DMS153 (cell line): Measurements from ENCODE around the gene KIF3A.
A peak's percentile ranks its signal among the peaks of the same experiment; 100 is the strongest.

Experiments used
- DNase-seq: peaks from one replicate; lab custom pipeline; 2025; lab: John Stamatoyannopoulos, UW

KIF3A gene

DNA sequence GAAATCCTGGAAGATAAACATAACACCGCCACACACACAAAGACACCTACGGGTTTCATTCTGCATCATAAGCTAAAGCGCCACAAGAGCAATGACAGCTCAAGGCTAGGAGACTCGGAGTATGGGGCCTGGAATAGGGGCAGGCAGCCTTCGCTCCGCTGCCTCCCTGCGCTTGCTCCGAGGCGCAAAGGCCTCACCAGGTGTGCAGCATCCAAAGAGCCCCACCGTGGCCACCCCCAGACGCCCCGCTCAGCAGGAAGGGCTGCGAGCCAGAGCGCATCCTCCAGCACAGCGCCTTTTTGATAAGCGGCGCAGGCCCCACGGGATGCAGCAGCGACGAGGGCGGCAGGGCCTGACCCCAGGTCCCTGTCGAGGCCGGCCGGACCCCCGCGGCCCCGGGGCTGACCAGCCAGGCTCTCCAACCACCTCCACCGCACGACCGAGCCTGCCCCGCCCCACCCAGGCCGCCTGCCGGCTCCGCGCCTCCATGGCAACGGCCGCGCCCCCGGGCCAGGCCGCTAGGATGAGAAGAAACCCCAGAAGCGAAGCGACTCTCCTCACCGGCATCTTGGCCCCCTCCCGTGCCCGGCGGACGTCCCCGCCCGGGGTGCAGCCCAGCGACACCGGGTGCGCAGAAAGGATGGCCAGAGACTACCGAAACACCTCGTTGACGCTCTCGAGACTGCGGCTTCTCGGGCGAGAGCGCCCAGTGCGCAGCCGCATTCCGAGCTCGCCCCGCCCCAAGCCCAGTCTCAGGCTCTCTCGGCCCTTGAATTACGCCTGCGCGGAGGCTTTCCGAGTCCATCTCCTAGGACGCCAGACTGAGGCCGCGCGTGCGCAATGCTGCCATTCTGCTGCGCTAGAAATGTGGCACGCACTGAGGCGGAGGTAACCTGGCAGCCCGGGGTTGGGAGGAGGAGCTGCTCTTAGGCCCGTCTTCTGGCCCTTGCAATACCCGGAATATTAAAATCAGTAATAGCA, at the start of gene KIF3A:
TSS of gene KIF3A (minus strand) at position 694 of the 981 bp plus-strand sequence. CDS start at position 567, 127 bp downstream.
- DNase-seq, result peak; percentile 80

DNA sequence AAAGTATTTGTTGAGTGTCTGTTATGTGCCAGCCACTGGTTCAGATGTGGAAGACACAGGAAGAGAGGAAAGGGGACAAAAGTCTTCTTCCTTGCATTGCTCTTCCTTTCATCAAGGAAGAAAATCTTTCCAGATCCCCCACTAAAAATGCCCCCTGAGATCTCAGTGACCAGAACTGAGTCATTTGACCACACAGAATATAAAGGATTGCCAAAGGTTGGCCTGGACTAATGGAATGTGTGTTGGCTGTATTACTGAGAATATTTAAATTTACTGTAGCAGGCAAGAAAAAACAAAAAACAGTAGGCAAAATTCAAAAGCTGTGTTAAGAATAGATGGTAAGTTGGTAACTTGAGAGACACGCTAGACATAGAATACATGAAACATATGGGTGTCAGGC, 49.7 kb upstream of the KIF3A start:
- DNase-seq, result no peak

DNA sequence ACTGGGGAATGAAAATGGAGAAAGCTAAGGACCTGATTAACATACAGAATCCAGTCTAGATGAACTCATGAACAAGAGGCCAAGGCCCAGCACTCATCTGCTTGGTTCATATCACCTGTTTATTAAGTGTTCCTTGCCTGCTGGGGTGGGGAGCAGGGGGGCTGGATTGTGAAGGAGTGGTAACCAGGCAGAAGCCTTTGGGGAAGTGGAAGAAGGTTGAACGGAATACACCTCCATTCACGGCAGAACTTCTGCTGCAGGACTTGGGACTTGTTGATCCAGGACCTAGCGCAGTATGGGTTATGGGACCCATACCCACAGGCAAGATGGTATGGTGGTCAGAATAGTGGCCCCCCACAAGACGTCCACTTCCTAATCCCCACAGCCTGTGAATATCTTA, 48.5 kb upstream of the KIF3A start:
- no peak for DNase-seq

DNA sequence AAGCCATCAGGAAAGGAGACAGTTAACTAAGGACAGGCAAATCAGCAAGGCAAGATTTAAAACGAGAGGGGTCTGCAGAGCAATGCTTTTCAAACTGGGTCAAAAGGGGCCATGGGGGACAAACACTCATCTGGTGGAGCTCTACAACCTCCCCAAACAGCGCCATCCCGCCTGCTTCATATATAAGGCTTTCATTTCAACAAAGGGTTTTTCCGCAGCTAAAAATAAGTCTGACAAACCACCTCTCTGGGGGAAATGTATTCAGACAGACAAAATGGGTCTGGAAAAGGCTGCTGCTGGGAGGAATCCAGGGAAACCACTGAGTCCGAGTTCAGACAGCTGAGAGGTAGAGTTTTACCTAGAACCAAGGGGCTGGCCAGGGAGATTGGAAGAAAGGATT, 48.0 kb upstream of the KIF3A start:
- no peak for DNase-seq

DNA sequence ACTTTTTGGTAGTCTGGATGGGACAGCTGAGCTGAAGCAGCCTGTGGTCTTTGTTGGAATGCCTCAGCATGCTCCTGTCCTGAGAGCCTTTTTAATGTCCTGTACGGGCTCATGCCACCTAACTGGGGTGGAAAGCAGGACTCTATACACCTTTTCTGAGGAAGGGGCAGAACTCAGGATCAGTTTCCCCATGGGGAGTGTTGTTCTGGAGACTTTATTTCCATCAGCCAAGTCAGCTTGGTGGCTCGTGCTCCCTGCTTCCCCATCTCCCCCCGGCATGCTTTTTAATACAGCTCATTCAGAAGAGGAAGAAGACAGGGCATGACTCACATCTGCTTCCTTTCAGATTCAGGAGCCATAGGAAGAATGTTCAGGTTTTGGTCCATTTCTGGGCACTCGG, 44.8 kb upstream of the KIF3A start:
- no peak for DNase-seq

DNA sequence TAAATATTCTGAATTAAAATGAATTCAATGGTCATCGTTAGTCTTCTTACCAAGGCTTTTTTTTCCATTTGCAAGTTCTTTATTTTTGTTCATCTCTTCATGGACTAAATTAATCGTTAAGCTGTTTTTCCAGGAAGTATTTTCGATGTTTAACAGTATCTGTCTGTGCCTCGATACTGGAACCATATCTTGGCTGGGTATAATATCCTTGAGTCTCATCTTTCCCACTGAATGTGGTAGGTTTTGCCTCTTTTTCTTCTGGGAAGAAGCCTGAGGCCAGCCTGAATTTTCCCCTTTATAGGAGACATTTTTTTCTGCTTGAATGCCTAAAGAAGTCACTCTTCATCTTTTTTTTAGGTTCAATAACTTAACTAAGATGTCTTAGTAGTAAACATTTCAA, 43.7 kb upstream of the KIF3A start:
- no peak for DNase-seq

DNA sequence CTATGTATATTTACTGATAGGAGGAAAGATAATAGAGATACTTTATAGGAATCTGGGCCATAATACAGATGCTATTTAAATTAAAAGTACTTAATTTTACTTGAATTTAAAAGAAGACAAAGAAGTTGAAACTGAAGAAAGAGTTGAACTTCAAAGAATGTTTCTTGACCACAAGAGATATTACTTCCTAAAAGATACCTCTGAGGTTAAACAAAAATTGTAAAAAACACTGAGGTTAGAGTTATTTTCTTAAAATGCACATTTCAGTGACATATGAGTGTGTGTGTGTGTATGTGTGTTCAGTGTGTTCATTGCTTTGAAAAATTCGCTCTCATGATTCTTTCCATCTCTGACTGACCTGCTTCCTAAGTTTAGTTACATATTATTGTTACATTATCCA, 43.2 kb upstream of the KIF3A start:
- DNase-seq, result no peak

DNA sequence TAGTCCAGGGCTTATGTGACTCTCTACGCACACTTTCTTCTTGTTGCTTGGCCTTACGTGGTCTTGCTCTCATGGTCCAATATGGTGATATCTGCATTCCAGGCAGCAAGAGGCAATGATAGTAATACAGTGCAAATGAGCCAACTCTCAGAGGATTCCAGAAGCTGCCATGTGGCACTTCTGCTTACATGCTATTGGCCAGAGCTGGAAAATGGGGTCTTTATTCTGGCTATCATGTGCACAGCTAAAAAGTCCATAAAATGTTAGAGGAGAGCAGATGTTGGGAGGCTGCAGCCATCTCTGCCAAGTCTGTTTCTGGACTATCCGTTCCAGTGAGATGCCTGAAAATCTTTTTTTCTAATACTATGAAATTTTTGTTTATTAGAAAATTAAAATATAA, 42.6 kb upstream of the KIF3A start:
- no peak for DNase-seq

DNA sequence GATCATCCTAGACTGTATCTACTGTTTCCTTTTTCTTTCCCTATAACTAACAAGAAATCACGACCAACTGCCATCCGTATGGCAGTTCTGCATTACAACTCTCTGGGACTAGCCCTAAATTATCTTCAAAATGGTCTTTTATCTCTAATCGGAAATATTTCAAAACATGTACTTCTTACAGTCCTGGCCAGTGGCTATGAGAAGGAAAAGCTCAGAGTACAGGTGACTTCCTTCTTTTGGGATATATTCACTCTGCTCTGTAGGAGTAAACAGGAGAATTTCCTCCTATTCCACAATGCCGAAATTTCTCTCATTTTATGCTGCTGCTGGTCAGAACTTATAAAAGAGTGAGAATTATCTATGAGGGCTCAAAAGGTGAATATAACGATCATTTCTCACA, 41.5 kb upstream of the KIF3A start:
- no peak for DNase-seq

DNA sequence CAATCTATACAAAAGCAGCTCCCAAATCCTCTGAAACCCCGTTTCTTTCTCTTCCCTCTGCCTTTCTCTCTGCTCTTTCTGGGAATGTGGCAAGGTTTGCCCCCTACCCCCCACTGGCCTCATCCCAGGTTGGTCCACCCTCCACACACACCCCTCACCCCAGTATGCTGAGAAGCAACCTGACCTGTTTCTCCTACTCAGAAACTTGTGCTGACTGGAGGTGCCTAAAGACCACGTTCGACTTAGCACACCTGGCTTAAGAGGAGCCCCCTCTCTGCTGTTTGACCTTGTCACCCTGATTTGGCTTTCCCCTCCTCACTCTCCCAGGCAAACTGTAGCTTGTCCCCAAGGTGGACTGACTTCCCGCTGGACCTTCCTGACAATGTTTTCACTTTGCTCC, 40.8 kb upstream of the KIF3A start:
- DNase-seq, result no peak

DNA sequence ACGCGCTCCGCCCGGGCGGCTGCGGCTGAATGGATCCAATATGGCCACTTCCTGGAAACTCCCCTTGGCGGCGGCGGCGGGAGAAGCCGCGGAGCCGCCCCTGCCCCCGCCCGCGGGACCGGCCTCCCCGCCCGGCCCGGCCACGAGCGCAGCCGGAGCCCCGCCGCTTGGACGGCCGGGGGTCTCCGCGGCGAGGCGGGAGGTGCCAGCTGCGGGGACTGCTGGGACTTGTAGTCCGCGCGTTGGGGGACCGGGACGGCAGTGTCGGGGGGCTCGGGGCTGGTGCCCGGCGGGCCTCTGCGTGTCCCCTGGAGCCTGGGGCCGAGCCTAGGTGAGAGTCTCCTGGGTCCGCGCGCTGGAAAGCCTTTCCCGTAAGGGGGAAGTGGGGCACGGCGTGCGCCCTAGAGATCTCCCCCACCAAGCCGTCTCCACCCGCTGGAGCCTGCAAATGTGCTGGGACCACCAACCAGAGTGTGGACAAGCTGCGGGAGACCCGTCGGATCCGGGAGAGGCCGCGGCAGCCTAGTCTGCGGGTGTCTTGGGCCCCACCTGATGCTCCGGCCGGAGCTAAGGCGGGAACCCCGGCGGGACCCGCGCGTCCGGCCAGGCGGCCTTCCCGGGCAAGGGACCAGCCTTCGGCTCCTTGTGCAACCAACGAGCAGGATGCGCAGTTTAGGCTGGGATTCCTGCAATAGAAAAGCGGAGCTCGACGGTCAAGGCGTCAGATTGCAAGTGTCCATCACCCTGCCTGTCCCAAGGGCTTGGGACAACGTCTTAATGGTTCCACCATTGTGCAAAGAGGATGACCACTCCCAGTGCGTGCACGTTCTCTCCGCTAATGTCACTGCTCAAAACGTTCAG, 40.1 kb upstream of the KIF3A start, which contains the start of gene SEPTIN8:
TSS of gene SEPTIN8 (minus strand) at position 31 of the 861 bp plus-strand sequence. CDS start 102 bp downstream, outside the sequence.
- DNase-seq, result no peak

DNA sequence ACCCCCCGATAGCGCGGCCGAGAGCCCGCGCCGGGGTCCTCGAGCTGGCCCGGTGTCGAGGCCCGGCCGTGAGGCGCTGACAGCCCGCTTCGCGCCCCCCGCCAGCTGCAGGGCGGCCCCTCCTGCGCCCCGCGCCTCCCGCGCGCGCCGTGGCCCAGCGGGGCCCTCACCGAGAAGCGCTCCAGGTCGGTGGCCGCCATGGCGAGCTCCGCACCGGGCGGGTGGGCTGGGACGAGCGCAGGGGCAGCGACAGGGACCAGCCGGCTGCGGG, 39.5 kb upstream of the KIF3A start:
- DNase-seq, result no peak

DNA sequence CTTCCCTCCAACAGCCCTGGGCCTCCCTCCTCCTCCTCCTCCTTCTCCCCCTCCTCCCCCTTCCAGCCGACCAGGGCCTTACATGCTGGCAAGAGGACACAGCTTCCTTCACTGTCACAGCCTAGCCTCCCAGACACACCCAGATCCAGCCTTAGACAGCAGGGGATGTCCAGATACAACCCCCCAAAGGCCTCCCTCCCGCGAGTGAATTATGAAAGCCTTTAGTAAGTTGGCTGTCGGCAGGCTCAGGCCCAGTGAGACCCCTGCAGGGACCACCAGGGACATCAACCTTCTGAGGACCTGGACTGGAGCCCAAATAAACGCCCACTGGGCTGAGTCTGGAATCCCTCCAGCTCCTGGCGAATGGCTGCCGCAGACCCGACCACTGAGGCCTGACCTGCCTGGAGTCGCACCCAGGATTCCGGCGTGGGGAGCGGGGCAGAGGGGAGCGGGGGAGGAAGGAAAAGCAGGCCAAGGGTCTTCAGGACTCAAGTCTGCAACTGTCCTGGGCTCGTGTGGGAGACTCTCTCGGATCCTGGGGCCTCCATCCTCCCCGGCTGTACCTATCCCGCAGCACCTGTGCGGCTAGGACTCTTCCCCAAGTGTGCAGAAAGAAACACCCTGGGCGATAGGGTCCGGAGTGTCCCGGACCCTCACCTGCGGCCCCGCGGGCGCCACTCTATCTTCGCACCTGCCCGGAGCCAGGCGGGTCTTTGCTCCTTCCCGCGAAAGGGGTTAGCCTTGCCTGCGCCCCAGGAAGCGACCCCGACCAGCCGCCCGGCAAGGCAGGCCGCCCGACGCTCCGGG, 39.0 kb upstream of the KIF3A start:
- DNase-seq, result no peak

DNA sequence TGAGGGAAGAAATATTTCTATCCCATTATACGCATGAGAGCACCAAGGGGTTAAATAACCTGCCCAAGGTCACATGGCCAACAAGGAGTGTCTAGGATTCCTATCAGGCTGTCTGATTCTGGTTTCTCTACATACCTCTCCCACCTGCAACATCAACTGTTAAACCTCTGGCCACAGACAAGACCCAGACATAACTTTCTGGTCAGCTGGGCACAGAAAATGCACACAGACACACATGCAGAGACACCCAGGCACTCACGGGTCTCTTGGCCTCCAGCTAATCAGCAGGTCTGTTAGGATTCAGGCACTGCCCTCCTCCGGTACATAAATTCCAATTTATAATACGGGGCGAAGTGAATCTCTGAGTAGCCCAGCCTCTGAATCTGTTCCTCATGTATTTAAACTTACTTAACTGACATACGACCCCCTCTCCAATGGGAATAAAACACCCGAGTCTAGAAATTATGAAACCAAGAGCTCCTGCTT, 38.2 kb upstream of the KIF3A start:
- no peak for DNase-seq

DNA sequence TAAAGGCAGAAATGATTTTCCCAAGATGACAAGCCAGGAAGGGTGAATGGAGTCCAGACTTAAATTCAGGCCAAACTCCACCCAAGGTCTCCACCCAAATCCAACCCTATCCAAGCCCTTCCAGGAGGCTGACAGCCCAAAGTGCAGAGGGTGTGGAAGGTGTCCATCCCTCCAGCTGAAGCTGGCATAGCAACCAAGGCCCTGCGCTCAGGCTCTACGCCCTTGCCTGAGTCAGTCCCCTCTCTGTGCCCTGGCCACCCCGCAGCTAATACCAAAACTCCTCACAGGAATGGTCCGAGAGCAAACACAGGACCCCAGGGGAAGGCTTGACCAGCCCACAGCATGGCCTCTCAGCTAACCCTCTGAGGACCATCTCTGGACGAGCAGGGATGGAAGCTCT, 37.5 kb upstream of the KIF3A start:
- DNase-seq, result no peak

DNA sequence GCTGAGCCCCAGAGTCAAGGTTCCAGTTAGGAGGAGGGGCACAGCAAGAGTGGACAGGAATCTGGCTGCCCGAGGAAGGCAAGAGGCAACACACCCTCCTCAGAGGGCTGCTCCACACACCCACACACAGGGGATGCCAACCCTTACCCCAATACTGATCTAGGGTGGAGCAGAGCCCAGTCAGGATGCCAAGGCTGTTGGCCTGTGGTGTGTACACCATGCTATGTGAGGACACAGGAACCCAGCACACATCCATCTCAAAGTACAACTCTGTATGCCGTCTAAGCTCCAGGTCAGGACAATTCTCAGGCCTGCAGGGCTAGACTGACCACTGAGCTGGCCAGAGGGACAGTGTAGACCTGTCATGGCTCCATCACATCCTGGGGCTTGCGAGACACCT, 37.1 kb upstream of the KIF3A start:
- no peak for DNase-seq

DNA sequence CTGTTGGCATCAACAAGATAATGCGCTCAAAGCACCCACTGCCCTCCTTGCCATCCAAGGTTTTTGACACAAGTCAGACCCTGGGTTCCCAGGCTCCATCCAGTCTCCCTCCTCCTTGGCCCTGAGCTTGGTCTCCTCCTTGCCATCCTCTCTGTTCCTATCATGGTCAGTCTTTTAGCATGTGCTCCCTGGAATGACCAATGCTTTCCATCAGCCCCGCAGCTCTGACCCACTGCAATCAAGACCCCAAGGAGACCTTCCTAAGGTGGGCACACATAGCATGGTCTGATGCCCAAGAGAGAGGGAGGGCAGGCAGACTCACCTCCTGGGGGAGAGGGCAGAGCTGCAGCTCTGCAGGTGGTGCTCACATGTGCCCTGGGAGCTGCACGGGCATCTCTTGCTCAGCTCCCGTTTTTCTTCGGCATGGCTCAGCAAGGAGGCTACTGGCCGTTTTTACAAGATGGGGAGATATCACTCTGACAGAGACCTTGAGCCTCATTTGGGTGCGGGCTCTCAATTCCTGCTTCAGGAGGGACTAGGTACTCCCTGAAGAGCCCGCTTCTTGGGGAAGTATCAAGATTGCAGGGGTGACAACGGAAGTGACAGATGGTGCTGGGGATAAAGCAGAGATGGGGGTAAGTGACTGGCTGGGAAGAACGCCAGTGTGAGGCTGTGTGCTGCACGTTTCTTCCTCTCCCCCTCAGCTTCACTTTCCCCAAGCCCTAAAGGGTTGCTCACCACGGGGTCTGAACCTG, 36.4 kb upstream of the KIF3A start:
- DNase-seq, result no peak

DNA sequence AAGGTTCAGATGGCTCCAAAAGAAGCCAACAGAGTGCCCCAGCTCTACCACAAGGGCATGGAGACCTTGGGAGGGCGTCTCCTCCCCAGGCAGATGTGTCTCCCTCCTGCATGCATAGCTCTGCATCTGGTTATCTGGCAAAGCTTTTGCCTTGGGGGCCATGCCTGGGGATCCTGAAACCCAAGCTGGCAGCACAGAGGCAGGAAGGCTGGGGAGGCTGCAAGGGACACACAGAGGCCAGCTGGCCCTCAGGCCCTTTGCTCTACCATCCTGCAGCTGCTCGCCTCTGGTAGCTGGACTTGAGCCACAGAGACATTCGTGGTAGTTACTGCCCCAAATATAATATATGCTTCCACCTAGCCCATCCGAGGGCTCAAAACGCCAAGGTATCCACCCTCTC, 35.8 kb upstream of the KIF3A start:
- DNase-seq, result no peak

DNA sequence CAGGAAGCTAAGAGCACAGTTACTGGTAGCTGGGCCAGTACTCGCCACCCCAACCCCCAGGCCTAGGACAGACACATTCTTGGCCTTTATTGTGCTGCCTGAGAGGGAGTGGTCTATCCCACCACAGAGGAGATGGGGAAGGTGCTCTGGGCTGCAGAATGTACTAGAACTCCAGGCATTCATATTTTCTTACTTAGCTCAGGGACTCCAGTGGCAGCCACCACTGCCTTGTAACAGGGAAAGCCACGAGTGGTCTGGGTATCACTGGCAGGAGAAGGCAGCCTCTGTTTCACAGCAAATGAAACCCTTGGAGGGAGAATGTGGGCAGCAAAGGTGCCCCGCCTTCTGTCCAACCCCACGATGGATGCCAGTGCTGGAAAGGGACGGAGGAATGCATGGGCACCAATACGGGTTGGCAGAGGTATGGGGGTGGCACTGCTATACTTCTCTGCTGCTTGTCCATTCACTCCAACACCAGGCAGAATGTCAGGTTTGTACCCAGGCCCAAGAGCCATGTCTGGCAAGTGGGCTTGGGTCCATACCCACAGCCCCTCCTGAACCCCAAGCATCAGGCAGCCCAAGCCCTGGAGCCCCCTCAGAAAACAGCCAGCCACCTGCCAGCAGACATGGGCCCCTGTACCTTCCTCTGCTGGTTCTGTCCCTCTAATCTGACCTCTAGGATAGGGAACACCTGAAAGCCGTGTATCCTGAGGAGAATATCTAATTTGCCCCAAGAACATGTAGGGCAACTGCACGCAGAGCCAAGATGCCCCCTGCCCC, 35.1 kb upstream of the KIF3A start:
- no peak for DNase-seq

DNA sequence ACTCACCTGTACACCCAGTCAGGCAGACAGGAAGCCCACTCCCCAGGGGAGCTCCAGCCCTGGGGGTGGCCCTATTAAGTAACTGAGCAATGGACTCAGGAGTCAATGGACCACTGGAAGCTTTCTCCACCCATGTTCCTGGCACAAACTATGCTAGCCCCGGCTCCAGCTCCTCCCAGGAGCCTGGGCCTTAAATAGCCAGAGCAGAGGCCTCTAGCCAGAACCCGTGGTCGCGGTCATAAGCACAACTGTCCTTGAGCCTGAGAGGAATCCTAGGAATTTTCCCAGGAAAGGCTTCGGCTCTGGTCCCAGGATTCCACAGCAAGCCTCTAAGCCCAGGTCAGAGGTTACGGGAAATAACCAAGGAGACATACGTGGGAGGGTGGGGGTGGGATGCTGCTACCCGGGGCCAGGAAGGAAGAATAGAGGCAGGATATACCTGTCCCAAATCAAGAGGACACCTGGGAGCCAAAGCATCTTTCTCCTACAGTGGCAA, 34.2 kb upstream of the KIF3A start:
- DNase-seq, result no peak
